PC-9 (cell line): ENCODE measurements around the gene PSD2. TPM values are rescaled to one million over a fixed set of nuclear protein-coding genes. Genes with fewer than 3 reads are reported as not detected.

ENCODE experiments used
- BruUV-seq: library from RNA; stranded (reverse); fragments of 400-500 nt; replicated peaks from 2 replicates; lab custom pipeline; 2021; lab: Mats Ljungman, UMichigan
- CTCF ChIA-PET: fragments of 300-600 bp; sonication (Branson Sonifier 250); formaldehyde crosslinking; loops from one replicate; lab custom pipeline; 2022; ENCODE audit warnings: antibody characterized with exemption; lab: Charles Lee
- POLR2A ChIA-PET: fragments of 300-600 bp; sonication (Branson Sonifier 250); formaldehyde crosslinking; loops from one replicate; lab custom pipeline; 2022; ENCODE audit warnings: antibody characterized with exemption; ENCODE audit not compliant: unreplicated experiment; lab: Charles Lee
- DNase-seq, 2 experiments: peaks; one replicate each; pipeline versions ENCODE4 v3.0.0 to v3.0.0-alpha.2; 2015 to 2022; ENCODE audit warnings: mixed read lengths in 1 of 2
- H2AFZ ChIP-seq: fragments of 200-600 bp; sonication (generic); 2 replicates; pipeline ENCODE4 v1.8.1; 2017; ENCODE audit warnings: antibody characterized with exemption
- H3F3A ChIP-seq: fragments of 200-600 bp; sonication (generic); 2 replicates; pipeline ENCODE4 v1.8.1; 2017; ENCODE audit warnings: antibody characterized with exemption, mild to moderate bottlenecking, low read depth; ENCODE audit not compliant: insufficient read depth
- H3K27ac ChIP-seq: fragments of 200-600 bp; sonication (generic); 2 replicates; pipeline ENCODE4 v1.6.1; 2016; ENCODE audit warnings: mixed run types
- H3K27me3 ChIP-seq: fragments of 200-600 bp; sonication (generic); 2 replicates; pipeline ENCODE4 v1.6.1; 2016; ENCODE audit warnings: low read depth, mixed run types; ENCODE audit not compliant: insufficient read depth
- H3K36me3 ChIP-seq: fragments of 200-600 bp; sonication (generic); 2 replicates; pipeline ENCODE4 v1.6.1; 2016; ENCODE audit warnings: low read depth, mixed run types
- H3K4me1 ChIP-seq: fragments of 200-600 bp; sonication (generic); replicated peaks from 2 replicates; pipeline ENCODE4 v1.6.1; 2016; ENCODE audit warnings: mixed run types; ENCODE audit not compliant: insufficient read depth
- H3K4me2 ChIP-seq: fragments of 200-600 bp; sonication (generic); 2 replicates; pipeline ENCODE4 v1.6.1; 2017; ENCODE audit warnings: mixed run types
- H3K4me3 ChIP-seq: fragments of 200-600 bp; sonication (generic); 2 replicates; pipeline ENCODE4 v1.6.1; 2016; ENCODE audit warnings: mixed run types
- H3K79me2 ChIP-seq: fragments of 200-600 bp; sonication (generic); 2 replicates; pipeline ENCODE4 v1.6.1; 2017; ENCODE audit warnings: low read depth, mixed run types
- H3K9me2 ChIP-seq: fragments of 200-600 bp; sonication (generic); 2 replicates; pipeline ENCODE4 v1.8.1; 2017; ENCODE audit warnings: mild to moderate bottlenecking; ENCODE audit not compliant: insufficient read depth
- H3K9me3 ChIP-seq: fragments of 200-600 bp; sonication (generic); 2 replicates; pipeline ENCODE4 v1.8.1; 2016; ENCODE audit warnings: low read depth; ENCODE audit not compliant: insufficient read depth
- H4K20me1 ChIP-seq: fragments of 200-600 bp; sonication (generic); 2 replicates; pipeline ENCODE4 v1.8.1; 2017; ENCODE audit not compliant: insufficient read depth
- CTCF ChIP-seq: fragments of 200-600 bp; sonication (generic); conservative IDR thresholded peaks from 2 replicates; pipeline ENCODE4 v1.6.1; 2017; ENCODE audit warnings: mixed run types, antibody characterized with exemption, mild to moderate bottlenecking, moderate library complexity
- EZH2 ChIP-seq: fragments of 200-600 bp; sonication (generic); IDR thresholded peaks from 2 replicates; pipeline ENCODE4 v1.8.0; 2017; ENCODE audit warnings: antibody characterized with exemption, low read depth
- intact Hi-C: fragments of 100-400 bp; cut with micrococcal nuclease; formaldehyde crosslinking; loops from one replicate; pipeline ENCODE4 v1.10.0; 2022; ENCODE audit not compliant: unreplicated experiment
- total RNA-seq: library from RNA; stranded (reverse); gene quantifications from 2 replicates; pipeline ENCODE4 v1.2.3, GENCODE V29; 2021

The PSD2 gene
- total RNA-seq, 1 experiment from 2014 or later = 0.07 TPM

GRCh38 chr5:139797856-139798510 lies 2.4 kb downstream of the PSD2 start:
- TF ChIP-seq EZH2 (no peak), CTCF (no peak)
- Histone ChIP-seq H3K79me2 (no peaks in the 10 kb centered on the region), H3K9me3 (no peaks in the 10 kb centered on the region), H3K36me3 (no peaks in the 10 kb centered on the region), H3K4me2 (no peak overlapping the region), H3K9me2 (no peaks in the 10 kb centered on the region), H3K27ac (no peak overlapping the region), H2AFZ (no peak overlapping the region), H3K27me3 (peaks cover 91% of the 10 kb centered on the region), H4K20me1 (no peaks in the 10 kb centered on the region), H3F3A (no peaks in the 10 kb centered on the region), H3K4me1 (no peaks in the 10 kb centered on the region), H3K4me3 (no peak overlapping the region)
- POLR2A ChIA-PET = interaction anchor here (0.6 kb wide), 1 partner anchor 70 kb away, joined by 5 read pairs; no protein-coding TSS in a partner anchor
- DNase-seq = no peak
- BruUV-seq = no TSS peak
- CTCF ChIA-PET = no interaction called here
- intact Hi-C loops = no loop called here

DNA sequence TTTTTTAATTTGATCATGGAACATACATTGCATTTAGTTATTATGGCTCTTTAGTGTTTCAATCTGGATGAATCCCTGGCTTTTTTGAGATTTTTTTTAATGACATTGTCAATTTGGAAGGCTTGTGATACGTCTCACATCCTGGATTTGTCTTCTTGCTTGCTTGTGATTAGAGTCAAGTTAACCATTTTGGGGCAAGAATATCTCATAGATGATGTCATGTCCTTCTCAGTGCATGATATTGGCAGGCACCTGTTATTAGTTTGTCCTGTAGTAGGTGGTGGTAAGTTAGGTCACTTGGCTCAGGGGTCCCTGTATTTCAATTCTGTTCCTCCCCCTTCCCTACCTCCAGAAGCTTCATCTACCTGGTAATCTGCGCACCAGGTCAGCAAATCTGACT lies 3.3 kb downstream of the PSD2 start:
- no peak overlapping the region for H2AFZ ChIP-seq
- no peak for DNase-seq
- H3K36me3 ChIP-seq = no peaks in the 10 kb centered on the region
- intact Hi-C loops = no loop called here
- H4K20me1 ChIP-seq = no peaks in the 10 kb centered on the region
- ChIA-PET CTCF (no interaction called here), POLR2A (interaction anchor here (0.6 kb wide), 1 partner anchor 69 kb away, joined by 5 read pairs; no protein-coding TSS in a partner anchor)
- H3K4me1 ChIP-seq = no peaks in the 10 kb centered on the region
- TF ChIP-seq CTCF = no peak
- no peak for TF ChIP-seq EZH2
- no peak overlapping the region for H3K4me2 ChIP-seq
- no peak overlapping the region for H3K4me3 ChIP-seq
- H3K79me2 ChIP-seq = no peaks in the 10 kb centered on the region
- H3F3A ChIP-seq = no peaks in the 10 kb centered on the region
- no peak overlapping the region for H3K27ac ChIP-seq
- no peaks in the 10 kb centered on the region for H3K9me2 ChIP-seq
- peaks cover 90% of the 10 kb centered on the region for H3K27me3 ChIP-seq
- BruUV-seq = no TSS peak
- no peaks in the 10 kb centered on the region for H3K9me3 ChIP-seq

DNA sequence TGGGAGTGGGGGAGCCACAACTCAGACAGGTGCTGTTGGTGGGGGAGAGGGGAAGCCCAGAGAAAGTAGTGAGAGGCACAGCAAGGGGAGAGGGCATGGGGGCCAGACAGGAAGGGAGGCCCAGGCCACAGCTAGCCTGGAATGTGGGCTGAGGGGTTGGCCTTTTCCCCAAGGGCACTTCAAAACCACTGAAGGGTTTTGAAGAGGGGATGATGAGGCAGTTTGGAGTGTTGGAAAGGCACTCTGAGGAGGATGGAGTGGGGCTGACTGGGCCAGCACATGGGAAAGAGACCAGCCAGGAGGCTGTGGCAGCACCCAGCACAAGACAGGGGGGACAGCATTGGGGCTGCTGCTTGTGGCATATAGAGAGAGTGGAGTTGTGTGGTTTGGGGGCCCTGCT lies 3.8 kb downstream of the PSD2 start:
- POLR2A ChIA-PET = no interaction called here
- Histone ChIP-seq H3K4me3 (no peak overlapping the region), H3K9me2 (no peaks in the 10 kb centered on the region), H3K4me1 (no peaks in the 10 kb centered on the region), H4K20me1 (no peaks in the 10 kb centered on the region), H3K4me2 (no peak overlapping the region), H3F3A (no peaks in the 10 kb centered on the region), H3K27ac (no peak overlapping the region), H3K36me3 (no peaks in the 10 kb centered on the region), H3K27me3 (peaks cover 90% of the 10 kb centered on the region), H3K9me3 (no peaks in the 10 kb centered on the region), H2AFZ (no peak overlapping the region), H3K79me2 (no peaks in the 10 kb centered on the region)
- CTCF ChIA-PET = no interaction called here
- BruUV-seq = no TSS peak
- intact Hi-C loops = no loop called here
- DNase-seq = no peak
- TF ChIP-seq CTCF = no peak
- TF ChIP-seq EZH2 = no peak
